Measurements from ENCODE around the gene MRFAP1L1.

GRCh38 chr4:6663596-6664393 is 45.9 kb downstream of the MRFAP1L1 start:
- TF ChIP-seq CTBP1 (IDR thresholded peaks at IDR 0.05; ENCODE audit: borderline replicate concordance) (no peak), FOXM1 (IDR thresholded peaks at IDR 0.05; ENCODE audit: borderline replicate concordance) (no peak), BHLHE40 (IDR thresholded peaks at IDR 0.05; ENCODE audit: borderline replicate concordance) (no peak), SP1 (IDR thresholded peaks at IDR 0.05) (no peak), FOXA1 (IDR thresholded peaks at IDR 0.05) (no peak), TARDBP (IDR thresholded peaks at IDR 0.05) (no peak), SUZ12 (IDR thresholded peaks at IDR 0.05) (no peak)

All from HEK293T (cell line).